BE2C (cell line): Measurements from ENCODE around the gene PIGK.
"Not testable (repeated sequence)": the region's sequence is repeated elsewhere in the genome, so short reads cannot be mapped to it uniquely, and the experiment has no call there.

Source experiments
- DNase-seq: peaks from one replicate; pipeline ENCODE4 v3.0.0-alpha.2; 2020
- H3K27me3 ChIP-seq: fragments of 250-450 bp; sonication (Bioruptor Pico); 2 replicates; pipeline ENCODE4 v1.5.1; 2020; ENCODE audit warnings: mild to moderate bottlenecking
- H3K36me3 ChIP-seq: fragments of 250-450 bp; sonication (Bioruptor Pico); 2 replicates; pipeline ENCODE4 v1.5.1; 2020; ENCODE audit warnings: mild to moderate bottlenecking
- H3K4me1 ChIP-seq: fragments of 250-450 bp; sonication (Bioruptor Pico); 2 replicates; pipeline ENCODE4 v1.5.1; 2020
- H3K4me3 ChIP-seq: 2 replicates; pipeline ENCODE4 v1.5.1; 2011; ENCODE audit warnings: low read depth, low read length
- H3K9me3 ChIP-seq: fragments of 250-450 bp; sonication (Bioruptor Pico); 2 replicates; pipeline ENCODE4 v1.5.1; 2020
- TF ChIP-seq, protein P1 (sequence below): IDR thresholded peaks from 2 replicates; pipeline ENCODE4 v1.5.1; 2012; ENCODE audit warnings: mild to moderate bottlenecking, low read depth, low read length

The PIGK gene

DNA sequence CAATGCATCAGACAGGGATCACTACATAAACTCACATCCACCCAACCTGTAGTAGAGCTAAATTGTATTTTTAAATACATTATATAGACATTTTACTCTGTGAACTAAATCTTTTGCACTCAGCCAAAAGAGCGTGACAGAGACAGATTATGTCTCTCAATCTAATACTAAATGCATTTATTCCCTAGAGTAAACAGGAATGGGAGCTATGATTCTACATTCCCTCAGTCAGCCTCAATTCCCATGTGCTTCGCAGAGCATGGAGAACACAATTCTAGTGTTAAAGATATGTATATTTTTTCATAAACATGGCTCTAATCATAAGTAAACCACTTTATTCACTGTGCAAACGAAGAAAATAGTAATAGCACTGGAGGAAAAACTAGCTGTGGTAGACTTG, 16.5 kb downstream of the PIGK start:
- H3K9me3 ChIP-seq, result no peaks in the 10 kb centered on the region
- DNase-seq, result no peak
- TF ChIP-seq, protein P1, sequence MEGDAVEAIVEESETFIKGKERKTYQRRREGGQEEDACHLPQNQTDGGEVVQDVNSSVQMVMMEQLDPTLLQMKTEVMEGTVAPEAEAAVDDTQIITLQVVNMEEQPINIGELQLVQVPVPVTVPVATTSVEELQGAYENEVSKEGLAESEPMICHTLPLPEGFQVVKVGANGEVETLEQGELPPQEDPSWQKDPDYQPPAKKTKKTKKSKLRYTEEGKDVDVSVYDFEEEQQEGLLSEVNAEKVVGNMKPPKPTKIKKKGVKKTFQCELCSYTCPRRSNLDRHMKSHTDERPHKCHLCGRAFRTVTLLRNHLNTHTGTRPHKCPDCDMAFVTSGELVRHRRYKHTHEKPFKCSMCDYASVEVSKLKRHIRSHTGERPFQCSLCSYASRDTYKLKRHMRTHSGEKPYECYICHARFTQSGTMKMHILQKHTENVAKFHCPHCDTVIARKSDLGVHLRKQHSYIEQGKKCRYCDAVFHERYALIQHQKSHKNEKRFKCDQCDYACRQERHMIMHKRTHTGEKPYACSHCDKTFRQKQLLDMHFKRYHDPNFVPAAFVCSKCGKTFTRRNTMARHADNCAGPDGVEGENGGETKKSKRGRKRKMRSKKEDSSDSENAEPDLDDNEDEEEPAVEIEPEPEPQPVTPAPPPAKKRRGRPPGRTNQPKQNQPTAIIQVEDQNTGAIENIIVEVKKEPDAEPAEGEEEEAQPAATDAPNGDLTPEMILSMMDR, result no peak
- no peaks in the 10 kb centered on the region for H3K4me1 ChIP-seq
- H3K36me3 ChIP-seq, result no peaks in the 10 kb centered on the region
- no peak overlapping the region for H3K4me3 ChIP-seq
- no peaks in the 10 kb centered on the region for H3K27me3 ChIP-seq

DNA sequence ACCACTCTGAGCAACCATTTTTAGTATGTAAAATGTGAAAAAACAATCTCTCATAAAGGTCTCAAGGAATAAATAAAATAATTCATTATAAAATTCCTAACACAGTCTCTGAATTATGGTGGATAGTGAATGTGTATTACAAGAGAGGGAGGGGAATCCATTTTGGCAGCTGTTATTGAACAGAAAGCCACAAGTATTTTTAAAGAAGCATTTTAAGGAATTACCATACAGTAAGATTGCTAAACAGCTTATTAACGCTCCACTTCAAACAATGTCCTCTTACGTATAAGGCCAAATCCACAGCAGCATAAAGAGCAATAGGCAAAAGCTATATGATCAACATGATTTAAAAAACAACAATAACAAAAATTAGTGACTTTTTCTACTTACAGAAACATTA, 18.4 kb downstream of the PIGK start:
- DNase-seq, result no peak
- H3K9me3 ChIP-seq, result no peaks in the 10 kb centered on the region
- no peaks in the 10 kb centered on the region for H3K27me3 ChIP-seq
- no peaks in the 10 kb centered on the region for H3K4me1 ChIP-seq
- no peak overlapping the region for H3K4me3 ChIP-seq
- no peaks in the 10 kb centered on the region for H3K36me3 ChIP-seq
- TF ChIP-seq, protein P1, result no peak

DNA sequence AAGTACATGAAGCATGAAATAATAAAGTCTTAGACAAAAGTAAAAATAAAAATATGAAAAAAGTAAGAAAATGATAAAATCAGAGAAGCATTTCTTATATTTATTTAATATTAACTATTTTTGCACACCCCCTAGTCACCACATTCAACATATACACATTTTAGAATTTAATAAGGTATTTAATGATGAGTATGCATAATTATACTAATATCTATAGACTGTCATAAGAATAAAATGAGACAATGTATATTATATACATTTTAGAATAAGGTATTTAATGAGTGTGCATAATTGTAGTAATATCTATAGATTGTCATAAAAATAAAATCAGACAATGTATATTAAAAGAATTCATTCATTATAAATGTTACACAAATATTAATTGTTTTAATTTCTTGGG, 18.9 kb downstream of the PIGK start:
- DNase-seq, result no peak
- Histone ChIP-seq H3K4me3 (no peak overlapping the region), H3K4me1 (no peaks in the 10 kb centered on the region), H3K27me3 (no peaks in the 10 kb centered on the region), H3K36me3 (no peaks in the 10 kb centered on the region), H3K9me3 (no peaks in the 10 kb centered on the region)
- TF ChIP-seq, protein P1, result no peak

DNA sequence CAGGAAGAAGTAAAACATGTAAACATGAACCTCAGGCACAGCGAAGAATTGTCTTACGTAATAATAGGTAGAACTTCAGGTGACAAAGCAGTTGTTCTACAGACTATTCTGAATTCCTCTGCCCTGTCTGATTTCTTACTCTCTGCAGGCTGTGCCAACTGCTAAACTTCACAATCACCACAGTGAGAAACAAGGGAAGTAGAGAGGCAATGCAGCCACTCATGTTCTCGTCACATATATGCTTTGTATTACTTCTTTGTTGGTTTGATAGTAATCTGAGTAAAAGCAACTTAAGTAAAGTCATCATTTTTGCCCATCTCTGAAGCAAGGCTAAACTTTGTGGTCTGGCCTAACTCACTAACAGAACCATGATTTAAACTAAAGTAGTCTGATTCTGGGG, 21.9 kb downstream of the PIGK start:
- Histone ChIP-seq H3K27me3 (no peaks in the 10 kb centered on the region), H3K9me3 (no peaks in the 10 kb centered on the region), H3K4me1 (no peaks in the 10 kb centered on the region), H3K4me3 (no peak overlapping the region), H3K36me3 (no peaks in the 10 kb centered on the region)
- TF ChIP-seq, protein P1, result no peak
- no peak for DNase-seq

DNA sequence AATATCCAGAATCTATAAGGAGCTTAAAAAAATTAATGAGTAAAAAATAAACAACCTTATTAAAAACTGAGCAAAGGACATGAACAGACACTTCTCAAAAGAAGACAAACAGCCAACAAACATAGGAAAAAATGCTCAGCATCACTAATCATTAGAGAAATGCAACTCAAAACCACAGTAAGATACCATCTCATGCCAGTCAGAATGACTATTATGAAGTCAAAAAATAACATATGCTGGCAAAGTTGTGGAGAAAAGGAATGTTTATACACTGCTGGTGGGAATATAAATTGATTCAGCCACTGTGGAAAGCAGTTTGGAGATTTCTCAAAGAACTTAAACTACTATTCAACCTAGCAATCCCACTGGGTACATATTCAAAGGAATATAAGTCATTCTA, 25.3 kb downstream of the PIGK start:
- Histone ChIP-seq H3K36me3 (no peaks in the 10 kb centered on the region), H3K4me3 (no peak overlapping the region), H3K4me1 (no peaks in the 10 kb centered on the region), H3K9me3 (no peaks in the 10 kb centered on the region), H3K27me3 (no peaks in the 10 kb centered on the region)
- no peak for DNase-seq
- TF ChIP-seq, protein P1, result no peak

DNA sequence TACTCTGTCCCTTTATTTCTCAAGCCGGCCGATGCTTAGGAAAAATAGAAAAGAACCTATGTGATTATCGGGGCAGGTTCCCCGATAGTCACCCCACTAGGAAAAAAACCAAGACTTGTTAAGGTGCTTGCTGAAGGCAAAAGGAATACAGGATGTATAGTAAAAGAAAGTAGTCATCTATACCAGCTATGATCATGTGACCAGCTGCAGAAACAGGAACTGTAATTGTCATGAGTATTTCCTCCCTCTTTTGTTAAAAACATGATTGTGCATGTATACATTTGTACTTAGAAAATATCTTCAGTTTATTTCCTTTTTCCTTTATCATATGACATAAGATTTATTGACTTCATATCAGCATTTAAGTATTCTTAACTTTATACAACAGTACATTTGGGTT, 30.5 kb downstream of the PIGK start:
- Histone ChIP-seq H3K9me3 (no peaks in the 10 kb centered on the region), H3K27me3 (no peaks in the 10 kb centered on the region), H3K36me3 (no peaks in the 10 kb centered on the region), H3K4me1 (no peaks in the 10 kb centered on the region), H3K4me3 (no peak overlapping the region)
- DNase-seq, result no peak
- TF ChIP-seq, protein P1, result no peak

DNA sequence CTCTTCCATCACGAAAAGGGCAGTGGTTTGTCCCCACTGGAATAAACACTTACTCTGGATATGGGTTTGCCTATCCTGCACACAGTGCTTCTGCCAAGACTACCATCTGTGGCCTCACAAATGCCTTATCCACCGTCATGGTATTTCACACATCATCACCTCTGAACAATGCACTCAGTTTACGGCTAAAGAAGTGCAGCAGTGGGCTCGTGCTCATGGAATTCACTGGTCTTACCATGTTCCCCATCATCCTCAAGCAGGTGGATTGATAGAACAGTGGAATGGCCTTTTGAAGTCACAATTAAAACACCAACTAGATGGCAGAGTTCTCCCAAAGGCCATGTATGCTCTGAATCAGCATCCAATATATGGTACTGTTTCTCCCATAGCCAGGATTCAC, 32.3 kb downstream of the PIGK start:
- H3K36me3 ChIP-seq, H3K4me3 ChIP-seq, H3K27me3 ChIP-seq, H3K9me3 ChIP-seq, H3K4me1 ChIP-seq, DNase-seq: not testable (repeated sequence)
